ENCODE results near the gene HIVEP1.

The HIVEP1 gene

DNA sequence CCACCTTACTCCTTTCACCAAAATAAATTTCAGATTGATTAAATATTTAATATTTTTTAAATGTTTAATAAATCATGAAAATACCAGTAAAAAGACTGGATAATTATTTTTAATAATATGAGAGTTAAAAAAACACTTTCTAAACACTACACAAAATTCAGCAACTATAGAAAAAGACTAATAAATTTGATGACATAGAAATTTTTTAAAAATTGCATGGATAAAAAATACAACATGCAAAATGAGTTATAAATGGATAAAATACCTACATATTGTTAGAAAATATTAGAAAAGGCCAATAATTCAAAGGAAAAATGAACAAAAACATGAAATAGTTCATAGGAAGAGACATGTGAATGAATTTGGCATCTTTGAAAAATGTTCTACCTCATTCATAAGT is 177.0 kb downstream of the HIVEP1 start:
- no peak for DNase-seq (ENCODE audit: low read depth in 2 of 2)

DNA sequence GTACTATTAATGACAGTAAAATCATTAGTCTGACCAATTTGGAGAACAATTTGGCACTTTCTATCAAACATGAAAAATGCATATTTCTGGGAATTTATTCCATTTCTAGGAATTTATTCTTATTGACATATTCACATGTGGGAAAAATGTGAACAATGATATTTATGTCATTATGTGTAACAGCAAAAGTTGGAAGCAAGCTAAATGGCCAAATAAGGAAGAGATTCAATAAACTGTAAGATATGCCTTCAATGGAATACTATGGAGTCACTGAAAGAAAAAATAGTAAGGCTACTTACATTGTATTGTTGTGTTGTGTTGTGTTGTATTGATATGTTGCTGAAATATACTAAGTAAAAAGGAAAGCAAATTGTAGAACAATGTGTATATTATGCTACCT is 177.5 kb downstream of the HIVEP1 start:
- DNase-seq (ENCODE audit: low read depth in 2 of 2): peak; percentile 25 to 30

DNA sequence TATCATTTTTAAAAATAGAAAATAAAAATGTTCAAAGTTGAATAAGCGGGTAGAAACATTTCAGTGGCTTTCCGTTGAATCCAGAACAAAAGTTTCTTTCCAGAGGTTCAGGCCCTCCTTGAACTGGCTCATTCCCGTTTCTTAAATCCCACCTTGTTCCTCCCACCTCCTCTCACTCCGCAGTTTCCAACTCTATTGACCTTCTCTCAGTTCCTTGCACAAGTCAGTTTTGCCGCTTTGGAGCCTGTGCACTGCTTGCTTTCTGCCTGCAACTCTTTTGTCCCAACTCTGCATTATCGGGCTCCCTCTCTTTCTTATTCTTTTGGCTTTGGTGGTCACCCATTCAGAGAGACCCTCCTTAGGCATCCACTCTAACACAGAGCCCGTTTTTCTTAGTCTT is 178.1 kb downstream of the HIVEP1 start:
- DNase-seq (ENCODE audit: low read depth in 2 of 2): no peak

DNA sequence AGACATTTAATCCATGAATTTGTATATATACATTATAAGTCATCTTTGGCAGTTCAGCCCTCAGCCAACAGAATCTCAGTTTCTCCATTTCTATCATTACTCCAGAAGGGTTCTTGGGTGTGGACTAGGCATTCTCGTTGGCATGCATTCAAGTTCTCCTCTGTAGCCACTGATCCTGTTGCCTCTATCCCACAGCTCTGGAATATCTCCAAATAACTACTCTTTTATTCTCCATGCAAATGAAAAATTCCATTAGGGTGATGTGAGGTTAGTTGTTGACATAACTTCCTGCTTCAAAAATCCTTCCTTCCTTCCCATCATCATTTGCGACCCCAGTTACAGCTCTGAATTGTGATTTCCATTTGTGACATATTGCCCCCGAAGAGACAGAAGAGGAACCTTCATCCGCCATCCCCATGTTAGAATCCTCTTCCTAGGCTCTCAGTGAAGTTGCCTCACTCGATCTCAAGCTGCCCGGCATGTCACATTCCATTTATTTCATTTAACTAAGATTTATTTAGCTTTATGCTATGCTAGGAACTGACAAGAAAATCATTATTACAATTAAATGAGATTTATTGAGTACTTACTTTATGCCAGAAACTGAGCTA is 184.3 kb downstream of the HIVEP1 start:
- peak; percentile 45 to 47 for DNase-seq (ENCODE audit: low read depth in 2 of 2)

DNA sequence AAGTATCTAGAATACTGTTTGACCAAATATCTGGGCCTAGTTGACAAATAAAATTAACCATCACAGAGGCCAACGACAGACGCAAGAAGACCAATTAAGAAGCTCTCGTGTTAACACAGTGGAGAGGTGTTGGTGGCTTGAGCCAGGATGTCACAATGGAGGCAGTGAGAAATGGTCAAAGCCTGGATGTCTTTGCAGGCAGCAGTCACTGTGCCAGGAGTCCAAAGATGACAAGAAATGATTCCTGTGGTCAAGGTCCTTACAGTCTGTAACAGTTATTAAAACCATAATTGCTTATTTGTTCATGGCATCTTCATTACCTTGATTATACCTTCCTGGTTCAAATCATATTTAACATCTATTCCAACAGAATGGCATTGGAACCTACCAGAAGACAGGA is 186.7 kb downstream of the HIVEP1 start:
- DNase-seq (ENCODE audit: low read depth in 2 of 2): no peak

DNA sequence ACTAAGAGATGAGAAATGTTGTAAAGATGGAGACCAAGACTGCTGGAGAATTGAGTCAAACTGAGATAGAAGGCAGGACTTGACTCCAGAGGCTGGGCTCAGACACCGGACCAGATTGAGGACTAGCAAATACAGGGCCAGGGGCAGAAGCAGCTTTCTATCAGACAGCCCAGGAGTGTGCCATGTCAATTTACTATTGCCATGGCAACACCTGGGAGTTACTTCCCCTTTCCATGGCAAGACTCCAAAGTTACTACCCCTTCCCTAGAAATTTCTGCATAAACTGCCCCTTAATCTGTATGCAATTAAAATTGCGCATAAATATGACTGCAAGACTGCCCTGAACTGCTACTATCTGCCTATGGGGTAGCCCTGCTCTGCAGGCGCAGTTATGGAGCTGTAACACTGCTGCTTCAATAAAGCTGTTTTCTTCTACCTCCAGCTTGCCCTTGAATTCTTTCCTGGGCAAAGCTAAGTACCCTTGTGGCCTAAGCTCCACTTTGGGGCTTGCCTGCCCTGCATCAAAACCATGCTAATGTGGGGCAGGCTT is 188.0 kb downstream of the HIVEP1 start:
- no peak for DNase-seq (ENCODE audit: low read depth in 2 of 2)

DNA sequence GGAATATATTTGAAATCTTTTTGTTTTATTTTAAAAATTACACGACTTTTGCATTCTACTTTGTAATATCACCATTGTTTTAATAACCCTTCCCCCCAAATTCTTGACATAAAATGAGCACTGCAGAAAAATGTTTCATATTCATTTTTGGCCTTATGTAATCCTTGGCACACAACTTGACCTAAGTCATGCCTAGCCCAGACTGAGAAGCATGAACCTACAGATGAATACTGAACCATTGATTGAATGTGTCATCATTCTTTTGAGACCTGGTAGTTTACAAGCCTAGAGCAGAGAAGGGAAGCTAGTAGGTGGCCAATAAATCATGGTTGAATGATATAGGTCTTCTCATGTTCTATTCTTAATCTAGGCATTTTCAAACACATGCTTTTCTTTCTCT is 188.6 kb downstream of the HIVEP1 start:
- no peak for DNase-seq (ENCODE audit: low read depth in 2 of 2)

DNA sequence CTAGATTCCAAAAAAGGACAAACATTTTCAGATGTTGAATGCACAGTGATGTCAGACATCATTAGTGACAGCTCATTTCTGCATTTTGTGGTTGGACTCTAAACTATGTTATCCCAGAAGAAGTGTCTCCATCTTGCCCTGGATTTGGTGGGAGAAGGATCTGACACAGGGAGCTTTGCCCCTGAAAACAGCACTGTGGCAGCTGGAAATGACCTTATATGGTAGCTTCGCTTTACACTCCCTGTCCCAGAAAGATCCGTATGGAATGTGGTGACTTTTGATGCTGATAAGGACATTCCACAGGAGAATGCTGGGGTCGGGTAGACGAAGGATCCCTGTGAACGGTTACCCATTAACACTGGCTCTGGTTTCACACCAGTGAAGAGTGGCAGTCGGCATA is 190.9 kb downstream of the HIVEP1 start:
- DNase-seq (ENCODE audit: low read depth in 2 of 2): peak; percentile 22 to 31

DNA sequence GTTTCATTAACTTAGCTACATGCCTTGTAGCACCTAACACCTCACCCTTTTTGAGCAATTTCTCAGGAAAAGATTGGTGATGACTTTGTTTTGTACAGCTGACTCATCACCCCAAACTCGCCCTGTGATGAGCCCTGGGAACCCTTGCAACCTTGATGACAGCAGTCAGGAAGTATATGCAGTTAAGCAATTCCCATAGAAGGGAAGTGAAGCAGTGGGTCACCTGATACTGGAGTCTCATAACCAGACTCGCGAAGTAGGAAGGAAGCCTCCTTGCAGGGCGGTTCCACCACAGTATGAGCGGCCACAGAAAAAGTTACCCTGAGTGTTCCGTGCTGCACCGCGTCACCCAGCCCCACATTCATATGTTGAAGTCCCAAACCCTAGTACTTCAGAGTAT is 196.1 kb downstream of the HIVEP1 start:
- no peak for DNase-seq (ENCODE audit: low read depth in 2 of 2)

DNA sequence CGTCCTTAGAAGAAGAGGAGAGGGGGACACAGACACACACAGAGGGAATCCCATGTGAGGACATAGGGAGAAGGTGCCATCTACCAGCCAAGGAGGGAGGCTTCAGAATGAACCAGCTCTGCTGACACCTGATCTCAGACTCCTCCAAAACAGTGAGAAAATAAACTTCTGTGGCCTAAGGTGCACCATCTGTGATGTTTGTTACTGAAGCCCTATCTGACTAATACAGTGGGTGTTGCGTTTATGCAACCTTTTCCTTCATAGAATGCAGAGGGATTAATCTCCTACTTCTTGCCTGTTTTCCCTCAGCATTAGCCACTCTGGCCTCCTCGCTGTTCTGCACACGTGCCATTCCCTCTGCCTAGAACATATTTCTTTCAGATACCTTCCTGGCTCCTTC is 196.6 kb downstream of the HIVEP1 start:
- DNase-seq (ENCODE audit: low read depth in 2 of 2): no peak

Data from fibroblast of skin of left biceps (primary cell).